HUES64 (cell line): ENCODE results near the gene EFHD1.

Experiments
- H3K27ac ChIP-seq: 2 replicates; pipeline ENCODE4 v1.7.0; 2013; ENCODE audit warnings: low read depth, low read length, inconsistent platforms
- H3K27me3 ChIP-seq: 2 replicates; pipeline ENCODE4 v1.6.1; 2013; ENCODE audit warnings: mild to moderate bottlenecking, low read length; ENCODE audit not compliant: insufficient read depth
- H3K36me3 ChIP-seq: 2 replicates; pipeline ENCODE4 v1.6.1; 2013; ENCODE audit warnings: mild to moderate bottlenecking, low read length; ENCODE audit not compliant: insufficient read depth
- H3K4me1 ChIP-seq: 2 replicates; pipeline ENCODE4 v1.6.1; 2013; ENCODE audit warnings: mild to moderate bottlenecking, low read length, moderate library complexity; ENCODE audit not compliant: insufficient read depth
- H3K4me3 ChIP-seq: 2 replicates; pipeline ENCODE4 v1.5.1; 2013; ENCODE audit warnings: mild to moderate bottlenecking, low read length, moderate library complexity
- H3K9ac ChIP-seq: 2 replicates; pipeline ENCODE4 v1.6.1; 2013; ENCODE audit warnings: mild to moderate bottlenecking, low read depth, low read length
- H3K9me3 ChIP-seq: 2 replicates; pipeline ENCODE4 v1.6.1; 2013; ENCODE audit warnings: low read depth, low read length; ENCODE audit not compliant: insufficient read depth
- WGBS: fragments of 150-250, 120-280 bp; methylation state at CpG from one replicate; pipeline ENCODE4 v1.1.7; 2013; ENCODE audit warnings: missing lambda C conversion rate; 5-methylcytosine and 5-hydroxymethylcytosine counted together

EFHD1 gene

DNA sequence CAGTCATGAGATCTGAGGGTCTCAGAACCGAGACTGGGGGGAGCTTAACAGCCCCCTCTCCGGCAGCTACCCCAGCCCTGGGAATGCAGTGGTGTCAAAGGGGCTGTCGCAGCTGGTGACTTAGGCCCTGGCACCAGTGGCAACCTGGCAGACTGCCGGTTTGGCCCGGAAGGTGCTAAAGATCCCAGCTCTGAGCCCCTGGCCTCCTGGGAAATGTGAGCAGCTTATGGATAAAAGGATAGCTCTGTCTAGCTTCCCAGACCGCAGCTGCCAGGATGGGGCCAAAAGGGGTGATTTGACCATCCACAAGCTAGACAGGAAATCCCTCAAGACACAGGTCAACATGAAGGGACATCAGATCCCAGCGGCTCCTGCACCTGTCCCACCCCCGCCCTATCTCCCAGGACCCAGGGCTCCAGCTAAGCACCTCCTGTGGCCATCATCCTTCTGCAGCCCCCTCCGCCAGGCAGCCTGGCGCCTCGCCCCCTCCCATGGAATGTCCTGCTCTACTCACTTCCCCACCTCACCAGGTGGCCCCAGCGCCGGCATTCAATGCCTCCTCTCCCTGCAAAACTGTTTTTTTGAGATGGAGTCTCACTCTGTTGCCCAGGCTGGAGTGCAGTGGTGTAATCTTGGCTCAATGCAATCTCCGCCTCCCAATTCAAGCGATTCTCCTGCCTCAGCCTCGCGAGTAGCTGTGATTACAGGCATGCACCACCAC is 33.2 kb upstream of the EFHD1 start:
- H3K36me3 ChIP-seq = no peaks in the 10 kb centered on the region
- H3K4me3 ChIP-seq = no peak overlapping the region
- no peaks in the 10 kb centered on the region for H3K27me3 ChIP-seq
- H3K9ac ChIP-seq = no peak overlapping the region
- H3K4me1 ChIP-seq = no peaks in the 10 kb centered on the region
- no peak overlapping the region for H3K27ac ChIP-seq
- WGBS = 89% methylated on average over 17 of the region's 17 CpGs
- no peaks in the 10 kb centered on the region for H3K9me3 ChIP-seq

DNA sequence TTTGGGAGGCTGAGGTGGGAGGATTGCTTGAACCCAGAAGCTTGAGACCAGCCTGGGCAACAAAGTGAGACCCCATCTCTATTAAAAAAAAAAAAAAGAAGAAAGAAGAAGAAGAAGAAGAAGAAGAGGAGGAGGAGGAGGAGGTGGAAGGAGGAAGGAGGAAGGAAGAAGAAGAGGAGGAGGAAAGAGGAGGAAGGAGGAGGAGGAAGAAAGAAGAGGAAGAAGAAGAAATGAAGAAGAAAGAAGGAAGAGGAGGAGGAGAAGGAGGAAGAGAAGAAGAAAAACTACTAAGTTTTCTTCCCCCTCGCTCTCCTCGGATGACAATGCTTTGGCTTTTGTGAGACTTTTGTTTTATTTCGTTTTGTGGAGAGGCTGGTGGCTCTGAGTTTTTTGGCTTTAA is 30.1 kb upstream of the EFHD1 start:
- H3K4me1 ChIP-seq = no peaks in the 10 kb centered on the region
- no peak overlapping the region for H3K27ac ChIP-seq
- no peak overlapping the region for H3K9ac ChIP-seq
- H3K27me3 ChIP-seq = no peaks in the 10 kb centered on the region
- no peak overlapping the region for H3K4me3 ChIP-seq
- WGBS = no CpG with 5 or more reads among the region's 3 CpGs
- H3K36me3 ChIP-seq = no peaks in the 10 kb centered on the region
- H3K9me3 ChIP-seq = no peaks in the 10 kb centered on the region

DNA sequence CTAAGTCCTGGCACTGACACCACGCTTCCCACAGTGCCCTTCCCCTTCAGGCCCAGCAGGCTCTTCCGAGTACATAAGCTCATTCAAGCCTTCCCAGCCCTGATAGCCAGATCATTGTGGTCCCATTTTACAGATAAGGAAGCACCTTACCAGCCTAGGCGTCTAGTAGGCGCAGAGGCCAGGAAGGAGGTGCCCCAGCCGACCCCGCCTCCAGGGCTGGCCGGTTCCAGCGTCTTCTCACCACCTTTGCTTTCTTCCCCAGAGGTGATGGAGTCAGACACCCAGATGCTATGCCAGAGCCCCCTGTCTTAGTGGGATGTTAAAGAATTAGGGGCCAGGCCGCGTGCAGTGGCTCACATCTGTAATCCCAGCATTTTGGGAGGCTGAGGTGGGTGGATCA is 28.9 kb upstream of the EFHD1 start:
- no peaks in the 10 kb centered on the region for H3K9me3 ChIP-seq
- no peaks in the 10 kb centered on the region for H3K27me3 ChIP-seq
- no peaks in the 10 kb centered on the region for H3K36me3 ChIP-seq
- H3K9ac ChIP-seq = no peak overlapping the region
- no peaks in the 10 kb centered on the region for H3K4me1 ChIP-seq
- H3K4me3 ChIP-seq = no peak overlapping the region
- 92% methylated on average over 10 of the region's 10 CpGs for WGBS
- H3K27ac ChIP-seq = no peak overlapping the region

DNA sequence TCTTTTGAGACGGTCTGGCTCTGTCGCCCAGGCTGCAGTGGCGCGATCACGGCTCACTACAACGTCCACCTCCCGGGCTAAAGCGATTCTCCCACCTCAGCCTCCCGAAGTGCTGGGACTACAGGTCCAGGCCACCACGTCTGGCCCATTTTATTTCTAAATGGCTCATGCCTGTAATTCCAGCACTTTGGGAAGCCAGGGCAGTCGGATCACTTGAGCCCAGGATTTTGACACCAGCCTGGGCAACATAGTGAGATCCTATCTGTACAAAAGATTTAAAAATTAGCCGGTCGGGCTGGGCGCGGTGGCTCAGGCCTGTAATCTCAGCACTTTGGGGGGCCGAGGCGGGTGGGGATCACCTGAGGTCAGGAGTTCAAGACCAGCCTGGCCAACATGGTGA is 26.4 kb upstream of the EFHD1 start:
- Histone ChIP-seq H3K27ac (no peak overlapping the region), H3K4me3 (no peak overlapping the region), H3K9ac (no peak overlapping the region), H3K4me1 (no peaks in the 10 kb centered on the region), H3K27me3 (no peaks in the 10 kb centered on the region), H3K36me3 (no peaks in the 10 kb centered on the region), H3K9me3 (no peaks in the 10 kb centered on the region)
- WGBS = 93% methylated on average over 17 of the region's 17 CpGs

DNA sequence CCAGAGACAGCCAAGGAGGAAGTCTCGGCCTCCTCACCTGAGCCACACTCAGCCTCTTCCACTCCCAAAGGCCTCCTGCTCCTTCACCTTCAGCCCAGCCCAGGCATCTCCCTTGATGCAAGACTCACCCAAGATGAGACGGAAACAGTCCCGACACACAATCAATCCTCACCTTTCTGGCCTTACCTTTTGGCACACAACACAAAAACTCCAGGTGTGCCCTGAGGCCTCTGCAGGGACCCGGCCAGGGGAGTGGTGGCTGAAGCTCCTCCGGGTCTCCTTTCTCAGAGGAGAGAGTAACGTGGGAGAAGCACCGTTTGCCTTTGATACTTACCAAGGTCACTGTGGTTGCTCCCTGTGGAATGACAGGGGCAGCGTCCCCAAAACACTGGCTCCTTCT is 23.8 kb upstream of the EFHD1 start:
- Histone ChIP-seq H3K4me3 (no peak overlapping the region), H3K4me1 (no peaks in the 10 kb centered on the region), H3K9ac (no peak overlapping the region), H3K9me3 (no peaks in the 10 kb centered on the region), H3K27ac (no peak overlapping the region), H3K27me3 (no peaks in the 10 kb centered on the region), H3K36me3 (no peaks in the 10 kb centered on the region)
- WGBS = 86% methylated on average over 8 of the region's 8 CpGs

DNA sequence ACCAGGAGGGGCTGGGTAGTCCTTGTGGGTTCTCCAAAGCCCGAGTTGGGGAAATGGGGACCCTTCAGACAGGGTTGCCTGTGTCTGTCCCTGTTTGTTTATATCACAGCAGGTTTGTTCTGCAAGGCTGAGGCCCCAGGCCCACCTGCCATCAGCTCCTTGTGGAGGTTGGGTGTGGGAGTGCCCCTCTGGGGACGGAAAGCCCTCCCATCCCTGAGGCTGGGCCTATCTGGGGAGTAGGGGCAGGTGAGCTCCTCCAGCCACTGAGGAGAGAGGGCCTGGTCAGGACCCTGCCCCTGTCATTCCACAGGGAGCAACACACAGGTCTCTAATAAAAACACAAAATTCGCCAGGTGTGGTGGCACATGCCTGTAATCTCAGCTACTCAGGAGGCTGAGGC is 23.3 kb upstream of the EFHD1 start:
- H3K27me3 ChIP-seq = no peaks in the 10 kb centered on the region
- no peaks in the 10 kb centered on the region for H3K36me3 ChIP-seq
- H3K4me3 ChIP-seq = no peak overlapping the region
- no peaks in the 10 kb centered on the region for H3K9me3 ChIP-seq
- H3K27ac ChIP-seq = no peak overlapping the region
- WGBS = 87% methylated on average over 3 of the region's 3 CpGs
- H3K4me1 ChIP-seq = no peaks in the 10 kb centered on the region
- H3K9ac ChIP-seq = no peak overlapping the region

DNA sequence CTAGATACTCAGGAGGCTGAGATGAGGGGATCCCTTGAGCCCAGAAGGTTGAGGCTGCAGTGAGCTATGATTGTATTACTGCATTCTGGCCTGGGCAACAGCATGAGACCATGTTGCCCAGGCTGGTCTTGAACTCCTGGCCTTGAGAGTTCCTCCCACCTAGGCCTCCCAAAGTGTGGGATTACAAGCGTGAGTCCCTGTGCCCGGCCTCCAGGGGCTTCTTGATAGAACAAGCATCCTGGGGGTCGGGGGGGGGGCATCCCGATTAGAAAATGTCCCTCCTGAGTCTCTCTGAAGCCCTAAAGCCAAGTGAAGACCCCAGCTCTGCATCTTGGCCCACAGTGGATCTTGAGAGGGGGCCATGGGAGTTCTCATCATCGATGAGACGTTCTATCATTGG is 22.3 kb upstream of the EFHD1 start:
- H3K4me1 ChIP-seq = no peaks in the 10 kb centered on the region
- H3K27me3 ChIP-seq = no peaks in the 10 kb centered on the region
- no peak overlapping the region for H3K4me3 ChIP-seq
- H3K36me3 ChIP-seq = no peaks in the 10 kb centered on the region
- WGBS = 87% methylated on average over 6 of the region's 6 CpGs
- no peaks in the 10 kb centered on the region for H3K9me3 ChIP-seq
- H3K9ac ChIP-seq = no peak overlapping the region
- H3K27ac ChIP-seq = no peak overlapping the region

DNA sequence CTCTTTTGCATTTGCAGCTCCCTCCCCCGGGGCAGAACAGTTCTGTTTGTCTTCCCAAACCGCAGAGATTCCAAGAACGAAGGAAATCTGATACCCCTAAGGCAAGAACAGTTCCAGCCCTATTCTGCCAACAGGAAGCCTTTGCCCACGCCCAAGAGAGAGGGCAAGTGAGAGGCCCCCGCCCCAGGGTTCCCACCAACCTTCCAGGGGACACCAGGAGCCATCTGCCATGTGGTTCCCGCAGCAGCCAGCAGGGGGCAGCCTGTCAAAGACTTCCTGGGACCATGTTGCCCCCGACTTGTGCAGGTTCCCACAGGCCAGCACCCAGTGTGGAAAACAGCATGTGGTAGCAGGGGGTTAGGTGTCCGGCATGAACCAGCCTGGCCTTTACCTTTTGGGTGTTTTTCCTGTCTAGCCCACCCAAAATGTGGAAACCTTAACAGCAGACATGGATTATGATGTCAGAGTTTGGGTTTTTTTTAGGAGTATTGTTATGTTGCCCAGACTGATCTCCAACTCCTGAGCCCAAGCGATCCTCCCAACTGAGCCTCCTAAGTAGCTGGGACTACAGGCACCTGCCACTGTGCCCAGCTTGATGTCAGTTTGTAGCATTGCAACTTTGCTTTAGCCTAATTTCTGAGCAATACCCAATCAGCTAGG is 21.7 kb upstream of the EFHD1 start:
- no peaks in the 10 kb centered on the region for H3K4me1 ChIP-seq

DNA sequence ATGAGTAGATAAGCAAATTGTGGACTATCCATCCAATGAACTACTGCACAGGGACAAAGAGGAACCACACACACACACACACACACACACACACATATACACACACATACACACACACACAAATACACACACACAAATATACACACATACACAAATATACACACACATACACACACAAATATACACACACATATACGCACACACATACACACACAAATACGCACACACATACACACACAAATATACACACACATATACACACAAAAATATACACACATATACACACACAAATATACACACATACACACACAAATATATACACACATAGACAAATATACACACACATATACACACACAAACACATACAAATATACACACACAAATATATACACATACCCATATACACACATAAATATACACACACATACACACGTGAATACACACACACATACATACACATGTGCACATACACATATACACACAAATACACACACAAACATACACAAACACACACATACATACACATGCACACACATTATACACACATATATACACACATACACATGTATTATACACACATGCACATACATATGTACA is 19.8 kb upstream of the EFHD1 start:
- Histone ChIP-seq H3K9ac (no peak overlapping the region), H3K4me3 (no peak overlapping the region)

More for the DNA sequence above, 21.7 kb upstream of the EFHD1 start:
- 46% methylated on average over 9 of the region's 9 CpGs for WGBS
- H3K9ac ChIP-seq = no peak overlapping the region
- H3K9me3 ChIP-seq = no peaks in the 10 kb centered on the region
- H3K27me3 ChIP-seq = no peaks in the 10 kb centered on the region
- H3K4me3 ChIP-seq = no peak overlapping the region
- no peaks in the 10 kb centered on the region for H3K36me3 ChIP-seq
- no peak overlapping the region for H3K27ac ChIP-seq

DNA sequence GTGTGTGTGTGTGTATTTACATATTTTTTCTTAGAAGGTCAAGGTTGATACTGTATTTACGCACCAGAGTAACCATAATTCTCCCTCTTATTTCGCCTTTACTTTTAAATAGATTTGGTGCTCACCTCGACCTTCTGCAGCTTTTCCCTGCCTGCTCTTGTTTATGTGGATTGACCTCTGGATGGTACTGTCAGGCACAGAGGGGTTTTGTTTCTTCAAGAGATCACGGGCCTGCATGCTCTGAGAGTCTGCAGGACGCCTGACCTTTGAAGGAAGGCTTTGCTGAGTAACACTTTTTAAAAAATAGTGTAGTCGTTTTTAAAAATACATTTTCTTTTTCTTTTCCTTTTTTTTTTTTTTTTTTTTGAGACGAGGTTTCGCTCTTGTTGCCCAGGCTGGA is 18.1 kb upstream of the EFHD1 start:
- Histone ChIP-seq H3K9me3 (no peaks in the 10 kb centered on the region), H3K9ac (no peak overlapping the region), H3K4me1 (no peaks in the 10 kb centered on the region), H3K4me3 (no peak overlapping the region), H3K27me3 (no peaks in the 10 kb centered on the region), H3K27ac (no peak overlapping the region), H3K36me3 (no peaks in the 10 kb centered on the region)
- WGBS = 86% methylated on average over 6 of the region's 8 CpGs

More for the DNA sequence above, 19.8 kb upstream of the EFHD1 start:
- Histone ChIP-seq H3K9me3 (no peaks in the 10 kb centered on the region), H3K4me1 (no peaks in the 10 kb centered on the region), H3K27me3 (no peaks in the 10 kb centered on the region), H3K36me3 (no peaks in the 10 kb centered on the region), H3K27ac (no peak overlapping the region)
- WGBS = 75% methylated on average over 3 of the region's 3 CpGs

DNA sequence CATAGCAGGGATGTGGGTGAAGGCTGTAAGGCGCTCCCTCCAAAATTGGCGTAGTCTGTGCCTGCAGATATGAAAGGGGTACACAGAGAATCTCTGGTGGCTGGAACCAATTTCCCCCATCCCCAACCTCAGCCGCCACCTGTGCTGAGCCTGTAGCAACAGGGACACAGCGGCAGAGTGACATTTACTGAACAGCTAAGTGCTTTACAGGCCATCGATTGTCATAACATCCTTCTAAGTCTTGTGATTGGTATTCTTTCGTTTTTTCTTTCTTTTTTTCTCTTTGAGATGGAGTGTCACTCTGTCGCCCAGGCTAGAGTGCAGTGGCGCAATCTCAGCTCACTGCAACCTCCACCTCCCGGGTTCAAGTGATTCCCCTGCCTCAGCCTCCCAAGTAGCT is 12.2 kb upstream of the EFHD1 start:
- H3K9me3 ChIP-seq = no peaks in the 10 kb centered on the region
- H3K4me1 ChIP-seq = no peaks in the 10 kb centered on the region
- H3K27me3 ChIP-seq = no peaks in the 10 kb centered on the region
- no peaks in the 10 kb centered on the region for H3K36me3 ChIP-seq
- no peak overlapping the region for H3K4me3 ChIP-seq
- no peak overlapping the region for H3K9ac ChIP-seq
- 94% methylated on average over 9 of the region's 9 CpGs for WGBS
- H3K27ac ChIP-seq = no peak overlapping the region
